Adrenal gland (tissue), 5 donors: ENCODE measurements around the gene ACTL6B.

ENCODE experiments used
- CTCF ChIP-seq, 6 experiments: fragments of 450-650 bp in 4 of 6; fragments of 200-600 bp in 2 of 6; sonication (generic) in 1 of 6; IDR thresholded peaks; 1 replicate in 5 of 6; 2 replicates in 1 of 6; pipeline versions ENCODE4 v1.5.1 to v1.8.0; 2016 to 2021; ENCODE audit warnings: antibody characterized with exemption in 6 of 6, mild to moderate bottlenecking in 2 of 6, moderate library complexity in 1 of 6
- POLR2A ChIP-seq, 2 donors: fragments of 450-650 bp; IDR thresholded peaks; one replicate each; pipeline ENCODE4 v1.6.1; 2017; ENCODE audit warnings: antibody characterized with exemption in 2 of 2, mild to moderate bottlenecking in 2 of 2, moderate library complexity in 1 of 2
- donor health status: DM: no; HTN: no; CAD: no.

- TF ChIP-seq POLR2A (IDR thresholded peaks at IDR 0.05) (no peak), CTCF (IDR thresholded peaks at IDR 0.05) (no peak)
These were observed 13.8 kb upstream of the ACTL6B start for GRCh38 chr7:100670074-100670473.
